ENCODE results near the gene KRTAP2-4. TPM values are rescaled to one million over a fixed set of nuclear protein-coding genes. Genes with fewer than 3 reads are reported as not detected.
"Not testable (repeated sequence)": the region's sequence is repeated elsewhere in the genome, so short reads cannot be mapped to it uniquely, and the experiment has no call there.

Gene KRTAP2-4
- not detected for total RNA-seq

DNA sequence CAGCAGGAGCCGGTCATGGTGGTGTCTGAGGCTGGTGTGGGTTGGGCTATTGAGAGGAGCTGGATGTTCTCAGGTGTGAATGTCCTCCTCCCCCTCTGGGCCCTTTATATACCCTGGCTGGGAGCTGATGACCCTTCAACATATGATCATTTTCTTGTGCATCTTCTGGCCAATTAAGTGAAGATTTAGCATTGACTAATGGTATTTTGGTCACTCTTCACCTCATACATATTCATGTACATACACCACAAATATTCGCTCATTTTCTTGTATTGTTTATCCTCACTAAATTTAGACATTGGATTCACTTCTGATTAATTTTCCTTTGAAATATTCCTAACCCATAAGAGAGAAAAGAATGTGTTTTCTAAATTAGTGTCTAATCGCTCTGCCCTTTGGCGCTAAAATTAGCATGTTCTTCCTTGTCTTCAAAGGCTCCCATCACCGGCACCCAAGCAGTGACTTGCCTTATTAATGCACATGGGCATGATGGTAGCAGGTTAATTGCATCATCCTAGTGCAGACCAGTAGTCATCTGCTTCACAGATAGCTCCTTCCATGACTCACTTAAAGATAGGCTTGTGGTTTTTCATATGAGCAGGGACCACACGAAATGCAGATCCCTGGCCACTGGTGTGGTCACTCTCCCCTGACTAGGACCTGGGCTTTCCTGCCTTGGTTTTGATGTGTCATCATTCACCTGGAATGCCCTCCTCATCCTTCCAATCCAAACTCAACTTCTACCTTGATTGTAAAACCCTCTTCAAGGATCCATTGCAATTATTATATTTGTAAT is at the start of gene KRTAP2-4:
KRTAP2-4 (minus strand) TSS at position 51 of the 796 bp plus-strand sequence; CDS start at position 17, 34 bp downstream.
- Mint-ChIP-seq H3K36me3 (ENCODE audit: low read depth) (no peaks in the 10 kb centered on the region), H3K4me1 (peaks cover 5% of the 10 kb centered on the region), H3K27me3 (peaks cover 12% of the 10 kb centered on the region), H3K27ac (no peak within 1 kb of the TSS), H3K9me3 (no peaks in the 10 kb centered on the region), H3K4me3 (no peak within 1 kb of the TSS)
- ATAC-seq (replicated peaks): peak; percentile 44

GRCh38 chr17:41111151-41111885 is 45.6 kb upstream of the KRTAP2-4 start:
- Mint-ChIP-seq H3K4me3 (no peak overlapping the region), H3K27me3 (peaks cover 3% of the 10 kb centered on the region), H3K4me1 (no peaks in the 10 kb centered on the region), H3K27ac (no peak overlapping the region), H3K9me3 (no peaks in the 10 kb centered on the region), H3K36me3 (ENCODE audit: low read depth) (no peaks in the 10 kb centered on the region)
- no peak for ATAC-seq (replicated peaks)

DNA sequence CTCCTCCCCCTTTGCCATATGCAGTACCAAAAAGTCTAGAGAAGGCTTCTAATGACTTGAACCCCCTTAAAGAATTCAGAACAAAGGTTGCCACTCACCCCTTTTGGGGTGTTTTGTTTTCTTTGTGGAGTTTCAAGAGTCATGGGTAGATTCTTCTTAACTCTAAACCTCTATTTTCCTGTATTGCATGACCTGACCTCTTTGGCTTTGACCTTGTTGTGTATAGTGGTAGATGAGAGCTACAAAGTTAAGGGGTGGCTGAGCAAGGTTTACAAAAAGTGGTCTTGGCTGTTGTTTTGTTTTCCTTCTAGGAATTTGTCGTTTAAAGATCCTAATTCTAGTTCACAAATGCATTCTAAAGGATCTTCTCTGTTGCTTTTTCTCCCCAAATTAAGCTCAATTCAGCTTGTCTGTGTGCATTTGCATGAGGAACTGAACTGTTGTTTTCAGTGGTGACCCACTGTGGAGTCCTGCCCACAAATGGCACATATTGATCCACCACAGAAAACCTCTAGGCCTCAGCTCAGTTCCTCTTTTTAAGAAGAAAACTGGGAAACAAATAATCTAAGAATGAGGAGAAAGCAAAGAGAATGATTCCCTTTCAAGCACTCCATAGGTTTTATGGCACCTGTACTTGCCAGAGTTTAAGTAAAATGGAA is 43.2 kb upstream of the KRTAP2-4 start:
- H3K27ac Mint-ChIP-seq; H3K27me3 Mint-ChIP-seq; ATAC-seq (replicated peaks); H3K9me3 Mint-ChIP-seq; H3K36me3 Mint-ChIP-seq (ENCODE audit: low read depth); H3K4me1 Mint-ChIP-seq: not testable (repeated sequence)
- peak overlapping the region; percentile 27 for H3K4me3 Mint-ChIP-seq

DNA sequence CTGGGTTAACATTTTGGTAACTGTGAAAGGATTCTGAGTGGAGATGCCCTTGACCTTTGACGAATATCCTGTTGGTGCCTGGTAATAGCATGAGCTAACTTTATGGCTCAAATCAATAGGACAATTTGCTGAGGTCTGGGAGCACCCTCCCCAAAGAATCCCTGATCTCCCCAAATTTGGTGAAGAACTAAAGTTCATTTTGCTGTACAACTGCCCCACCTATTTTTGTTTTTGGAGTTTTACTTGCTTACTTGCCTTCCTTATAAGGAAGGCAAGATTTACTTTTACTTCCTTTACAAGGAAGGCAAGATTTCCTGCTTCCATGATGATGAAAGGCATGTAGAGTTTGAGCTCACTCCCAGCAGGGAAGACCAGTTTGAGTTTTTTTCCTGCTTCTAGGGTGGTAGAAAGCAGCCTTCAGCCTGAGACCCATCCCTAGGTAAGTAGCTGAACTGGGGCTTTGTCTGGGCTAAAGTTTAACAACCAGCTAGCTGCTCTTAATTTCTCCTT is 42.3 kb upstream of the KRTAP2-4 start:
- peaks cover 5% of the 10 kb centered on the region for H3K4me1 Mint-ChIP-seq
- H3K9me3 Mint-ChIP-seq: no peaks in the 10 kb centered on the region
- H3K27me3 Mint-ChIP-seq: no peaks in the 10 kb centered on the region
- H3K27ac Mint-ChIP-seq: no peak overlapping the region
- no peak for ATAC-seq (replicated peaks)
- H3K36me3 Mint-ChIP-seq (ENCODE audit: low read depth): no peaks in the 10 kb centered on the region
- peak overlapping the region; percentile 27 for H3K4me3 Mint-ChIP-seq

- H3K9me3 Mint-ChIP-seq; H3K27me3 Mint-ChIP-seq; H3K4me1 Mint-ChIP-seq; H3K36me3 Mint-ChIP-seq (ENCODE audit: low read depth); H3K4me3 Mint-ChIP-seq; ATAC-seq (replicated peaks); H3K27ac Mint-ChIP-seq: not testable (repeated sequence)
Observed at GRCh38 chr17:41105347-41105746, 39.7 kb upstream of the KRTAP2-4 start, which contains the start of gene KRTAP4-9. TSS of gene KRTAP4-9 (plus strand) at chr17:41105389. CDS start at chr17:41105389, 0 bp downstream.

DNA sequence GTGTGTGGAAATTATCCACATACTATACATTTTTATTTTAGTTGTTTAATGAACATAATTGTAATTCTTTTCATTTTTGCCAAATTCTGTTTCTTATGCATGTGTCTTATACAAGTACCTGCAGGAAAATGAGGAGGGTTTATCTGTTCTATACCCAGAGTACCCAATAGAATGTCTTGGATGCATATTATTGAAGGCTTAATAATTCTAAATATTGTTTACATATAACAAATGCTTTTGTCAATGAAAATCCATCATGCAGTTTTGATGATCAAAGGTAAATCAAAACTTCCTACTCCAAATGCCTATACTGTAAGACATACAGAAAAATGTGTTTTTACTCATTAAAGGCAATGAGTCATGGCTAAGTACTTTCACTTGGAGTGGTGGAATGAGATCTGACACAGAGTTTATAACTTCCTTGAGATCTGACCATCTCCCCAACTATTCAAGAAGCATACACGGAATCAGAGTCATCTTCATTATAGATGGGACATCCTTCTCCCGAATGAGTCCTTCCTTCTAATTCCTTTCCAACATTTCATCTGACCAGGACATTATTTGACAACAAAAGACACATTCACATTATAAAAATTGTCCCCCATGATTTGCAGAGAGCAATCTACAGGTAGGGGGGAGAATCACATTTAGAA is 38.8 kb upstream of the KRTAP2-4 start:
- H3K4me3 Mint-ChIP-seq; H3K9me3 Mint-ChIP-seq; H3K27me3 Mint-ChIP-seq; H3K4me1 Mint-ChIP-seq; H3K27ac Mint-ChIP-seq; H3K36me3 Mint-ChIP-seq (ENCODE audit: low read depth): not testable (repeated sequence)
- ATAC-seq (replicated peaks): peak; percentile 73

DNA sequence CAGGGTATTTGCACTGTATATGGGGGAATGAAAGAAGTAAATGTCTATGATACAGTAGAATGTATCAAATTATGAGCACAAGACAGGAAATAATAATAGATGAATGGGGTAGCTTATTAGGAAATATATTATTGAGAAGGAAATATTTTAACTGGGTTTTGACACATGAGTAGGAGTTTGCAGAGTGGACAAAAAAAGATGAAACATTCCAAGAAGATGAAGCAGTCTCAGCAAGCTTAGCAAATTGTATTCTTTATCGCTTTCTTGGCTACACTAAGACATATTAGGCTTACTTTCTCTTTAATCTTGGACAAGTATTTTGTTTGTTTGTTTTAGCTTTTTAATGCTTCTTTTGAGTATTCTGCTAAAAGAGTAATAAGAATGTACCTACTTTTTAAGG is 38.2 kb upstream of the KRTAP2-4 start:
- Mint-ChIP-seq H3K4me3 (no peak overlapping the region), H3K36me3 (ENCODE audit: low read depth) (no peaks in the 10 kb centered on the region), H3K27me3 (no peaks in the 10 kb centered on the region), H3K4me1 (peaks cover 5% of the 10 kb centered on the region), H3K9me3 (no peaks in the 10 kb centered on the region), H3K27ac (no peak overlapping the region)
- no peak for ATAC-seq (replicated peaks)

DNA sequence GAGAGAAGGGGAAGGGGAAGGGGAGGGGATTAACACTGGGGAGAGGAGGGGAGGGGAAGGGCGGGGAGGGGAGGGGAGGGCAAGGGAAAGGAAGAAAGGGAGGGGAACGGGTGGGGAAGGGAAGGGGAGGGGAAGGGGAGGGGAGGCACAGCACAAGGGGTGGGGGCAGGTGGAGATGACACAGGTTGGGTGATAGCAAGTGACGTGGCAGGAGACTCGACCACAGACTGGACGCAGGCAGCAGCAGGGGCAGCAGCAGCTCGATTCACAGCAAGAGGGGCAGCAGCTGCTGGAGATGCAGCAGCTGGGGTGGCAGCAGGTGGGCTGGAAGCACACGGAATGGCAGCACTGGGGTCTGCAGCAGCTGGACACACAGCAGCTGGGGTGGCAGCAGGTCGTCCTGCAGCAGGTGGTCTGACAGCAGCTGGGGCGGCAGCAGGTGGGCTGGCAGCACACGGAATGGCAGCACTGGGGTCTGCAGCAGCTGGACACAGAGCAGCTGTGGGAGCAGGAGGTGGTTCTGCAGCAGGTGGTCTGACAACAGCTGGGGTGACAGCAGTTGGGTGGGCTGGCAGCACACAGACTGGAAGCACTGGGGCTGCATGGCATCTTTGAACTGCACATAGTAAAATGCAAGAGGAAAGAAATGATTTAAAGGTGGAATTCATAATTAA is 36.0 kb upstream of the KRTAP2-4 start, which contains the start of gene KRTAP4-16:
KRTAP4-16 (minus strand) TSS at position 624 of the 674 bp plus-strand sequence; CDS start at position 624, 0 bp downstream.
- Mint-ChIP-seq H3K9me3 (no peaks in the 10 kb centered on the region), H3K36me3 (ENCODE audit: low read depth) (no peaks in the 10 kb centered on the region), H3K27me3 (peaks cover 11% of the 10 kb centered on the region), H3K4me3 (no peak within 1 kb of the TSS), H3K4me1 (peaks cover 5% of the 10 kb centered on the region), H3K27ac (no peak within 1 kb of the TSS)
- ATAC-seq (replicated peaks): no peak

DNA sequence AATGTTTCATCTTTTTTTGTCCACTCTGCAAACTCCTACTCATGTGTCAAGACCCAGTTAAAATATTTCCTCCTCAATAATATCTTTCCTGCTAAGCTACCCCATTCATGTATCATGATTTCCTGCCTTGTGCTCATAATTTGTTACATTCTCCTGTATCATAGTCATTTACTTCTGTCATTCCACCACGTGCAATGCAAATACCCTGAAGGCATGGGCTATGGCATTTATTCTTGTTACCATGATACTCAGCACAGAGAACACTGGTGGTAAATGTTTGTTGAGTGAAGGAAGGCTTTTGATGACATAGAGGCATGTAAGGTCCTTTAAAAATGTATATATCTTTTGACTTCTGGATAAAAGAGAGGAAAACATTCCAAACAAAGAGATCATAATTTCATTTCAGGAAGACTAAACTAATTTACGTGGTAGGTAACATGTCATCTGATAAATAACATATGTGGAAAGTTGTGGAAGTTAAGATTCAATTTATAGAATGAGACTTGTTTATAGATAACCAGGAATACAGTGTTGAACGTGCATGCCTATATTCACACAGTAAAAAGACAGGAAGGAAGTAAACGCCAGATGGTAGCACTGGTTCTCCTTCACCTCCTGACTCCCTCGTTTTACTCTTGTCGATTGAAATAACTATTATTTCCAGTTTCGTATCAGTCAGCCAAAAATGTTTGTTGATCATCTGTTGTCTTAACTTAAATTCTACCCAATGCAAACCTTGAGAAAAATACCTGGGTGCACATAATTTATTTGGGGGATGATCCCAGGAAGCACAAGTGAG is 34.2 kb upstream of the KRTAP2-4 start:
- not testable (repeated sequence) for H3K36me3 Mint-ChIP-seq (ENCODE audit: low read depth); ATAC-seq (replicated peaks); H3K4me3 Mint-ChIP-seq; H3K27ac Mint-ChIP-seq; H3K4me1 Mint-ChIP-seq; H3K9me3 Mint-ChIP-seq
- peaks cover 15% of the 10 kb centered on the region for H3K27me3 Mint-ChIP-seq

DNA sequence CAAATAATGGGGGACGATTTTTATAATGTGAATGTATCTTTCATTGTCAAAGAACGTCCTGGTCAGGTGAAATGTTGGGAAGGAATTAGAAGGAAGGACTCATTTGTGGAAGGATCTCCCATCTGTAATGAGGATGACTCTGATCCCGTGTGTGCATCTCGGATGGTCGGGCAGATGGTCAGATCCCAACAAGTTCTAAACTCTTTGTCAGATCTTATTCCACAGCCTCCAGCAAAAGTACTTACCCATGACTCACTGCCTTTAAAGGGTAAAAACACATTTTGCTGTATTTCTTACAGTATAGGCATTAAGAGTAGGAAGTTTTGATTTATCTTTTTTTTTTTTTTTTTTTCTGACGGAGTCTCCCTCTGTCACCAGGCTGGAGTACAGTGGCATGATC is 32.8 kb upstream of the KRTAP2-4 start:
- no peak overlapping the region for H3K27ac Mint-ChIP-seq
- ATAC-seq (replicated peaks): no peak
- H3K27me3 Mint-ChIP-seq: peaks cover 15% of the 10 kb centered on the region
- no peaks in the 10 kb centered on the region for H3K4me1 Mint-ChIP-seq
- H3K9me3 Mint-ChIP-seq: no peaks in the 10 kb centered on the region
- no peaks in the 10 kb centered on the region for H3K36me3 Mint-ChIP-seq (ENCODE audit: low read depth)
- H3K4me3 Mint-ChIP-seq: no peak overlapping the region

DNA sequence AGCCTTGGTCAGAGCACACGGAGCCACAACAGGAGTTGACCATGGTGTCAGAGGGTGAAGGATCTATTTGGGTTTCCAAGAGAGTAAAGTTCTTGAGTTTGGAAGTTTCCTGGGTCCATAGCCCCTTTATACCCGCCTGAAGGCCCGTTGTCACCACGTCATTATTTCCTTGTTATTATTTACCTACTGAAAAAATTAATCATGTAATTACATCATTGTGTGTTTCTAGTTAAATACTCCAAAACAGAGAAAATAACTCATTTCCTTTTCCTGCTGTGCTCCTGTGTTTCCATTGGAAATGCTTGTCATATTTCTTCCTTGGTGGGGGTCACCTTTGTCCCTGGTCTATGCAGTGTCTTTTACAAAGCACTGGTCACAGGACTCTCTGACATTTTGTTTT is 32.4 kb upstream of the KRTAP2-4 start, which contains the start of gene KRTAP4-8:
KRTAP4-8 (minus strand) TSS at position 101 of the 400 bp plus-strand sequence; CDS start at position 43, 58 bp downstream.
- no peak for ATAC-seq (replicated peaks)
- Mint-ChIP-seq H3K4me1 (no peaks in the 10 kb centered on the region), H3K27me3 (peaks cover 15% of the 10 kb centered on the region), H3K27ac (no peak within 1 kb of the TSS), H3K9me3 (no peaks in the 10 kb centered on the region), H3K4me3 (no peak within 1 kb of the TSS), H3K36me3 (ENCODE audit: low read depth) (no peaks in the 10 kb centered on the region)

- Mint-ChIP-seq H3K36me3 (ENCODE audit: low read depth) (no peaks in the 10 kb centered on the region), H3K27me3 (peaks cover 15% of the 10 kb centered on the region), H3K27ac (no peak overlapping the region), H3K4me1 (no peaks in the 10 kb centered on the region), H3K4me3 (no peak overlapping the region), H3K9me3 (no peaks in the 10 kb centered on the region)
- no peak for ATAC-seq (replicated peaks)
Observed at GRCh38 chr17:41096055-41096454, 30.4 kb upstream of the KRTAP2-4 start.

GRCh38 chr17:41088760-41089352 is 23.2 kb upstream of the KRTAP2-4 start:
- ATAC-seq (replicated peaks); H3K4me3 Mint-ChIP-seq; H3K27ac Mint-ChIP-seq; H3K4me1 Mint-ChIP-seq; H3K36me3 Mint-ChIP-seq (ENCODE audit: low read depth); H3K9me3 Mint-ChIP-seq: not testable (repeated sequence)
- peaks cover 20% of the 10 kb centered on the region for H3K27me3 Mint-ChIP-seq
